DMS153 treated with DMSO at 0.1 percent for 48 hours (cell line): Measurements from ENCODE around the gene TMEM131L.
"Not testable (repeated sequence)": the region's sequence is repeated elsewhere in the genome, so short reads cannot be mapped to it uniquely, and the experiment has no call there.

ENCODE experiments used
- DNase-seq: peaks from one replicate; lab custom pipeline; 2025; ENCODE audit not compliant: unreplicated experiment; lab: John Stamatoyannopoulos, UW

Gene TMEM131L

GRCh38 chr4:153646978-153647377 is 180.8 kb downstream of the TMEM131L start:
- DNase-seq, result no peak

GRCh38 chr4:153647975-153648374 is 181.8 kb downstream of the TMEM131L start:
- DNase-seq, result no peak

DNA sequence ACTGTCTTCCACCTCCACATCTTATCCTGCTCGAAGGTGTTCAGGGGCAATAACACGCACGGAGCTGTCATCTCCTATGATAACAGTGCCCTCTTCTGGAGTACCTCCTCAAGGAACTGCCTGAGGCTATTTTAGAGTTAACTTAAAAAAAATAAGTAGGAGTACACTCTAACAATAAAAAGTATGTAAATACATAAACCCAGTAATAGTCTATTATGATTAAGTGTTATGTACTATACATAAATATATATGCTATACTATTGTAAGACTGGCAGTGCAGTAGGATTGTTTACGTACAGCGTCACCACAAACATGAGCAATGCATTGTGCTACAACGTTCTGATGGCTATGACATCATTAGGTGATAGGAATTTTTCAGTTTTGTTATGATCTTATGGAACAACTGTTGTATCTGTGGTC is 183.4 kb downstream of the TMEM131L start:
- DNase-seq, result no peak

- DNase-seq, result no peak
Observed at GRCh38 chr4:153651116-153651515, 185.0 kb downstream of the TMEM131L start.

DNA sequence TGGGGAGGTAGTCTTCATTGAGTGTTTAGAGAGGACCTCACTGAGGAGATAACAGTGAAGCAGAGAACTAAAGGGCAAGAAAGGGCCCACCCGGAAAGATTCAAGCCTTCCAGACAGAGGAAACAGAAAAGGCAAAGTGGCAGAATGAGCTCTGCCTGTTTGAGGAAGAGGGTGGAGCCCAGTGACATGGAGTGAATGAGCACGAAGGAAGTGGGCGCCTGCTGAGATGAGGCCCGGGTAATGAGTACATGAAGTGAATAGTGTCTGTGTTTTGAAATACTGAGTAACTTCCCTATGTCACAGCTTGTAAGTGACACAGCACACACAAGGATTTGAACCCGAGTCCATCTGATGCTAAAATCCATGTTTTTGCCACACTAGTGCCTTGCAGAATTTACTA is 185.4 kb downstream of the TMEM131L start:
- DNase-seq, result no peak

DNA sequence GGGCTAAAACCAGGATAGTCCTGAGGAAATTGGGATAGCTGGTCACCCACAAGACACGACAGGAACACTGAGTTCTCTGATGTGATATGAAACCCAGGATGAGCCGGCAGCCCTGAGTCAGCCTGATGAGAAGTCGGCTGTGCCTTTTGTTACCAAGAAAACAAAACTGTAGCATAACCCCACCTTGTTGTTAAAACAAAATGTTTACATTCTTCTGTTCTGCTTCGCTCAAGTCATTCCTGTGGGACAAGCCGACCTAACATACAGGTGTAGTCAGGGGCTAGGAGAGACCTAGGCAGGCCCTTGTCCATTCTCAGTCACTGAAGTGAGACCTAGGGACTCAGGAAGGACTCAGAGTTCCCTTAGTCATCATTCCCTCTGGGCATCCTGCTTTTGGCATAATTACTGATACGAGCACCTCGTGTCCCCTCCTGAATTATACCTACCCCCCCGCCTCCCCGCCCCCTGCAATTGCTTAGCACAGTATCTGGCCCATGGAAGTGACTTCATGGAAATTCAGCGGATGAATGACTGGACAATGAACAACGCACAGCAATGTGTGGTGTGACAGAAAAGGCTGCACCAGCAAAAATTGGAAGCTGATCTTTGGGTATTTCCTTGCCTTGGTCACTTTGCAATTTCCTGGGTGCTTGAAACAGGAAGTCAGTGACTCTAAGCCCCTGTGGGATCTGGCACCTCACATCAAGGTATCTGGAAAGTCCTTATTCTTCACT is 186.1 kb downstream of the TMEM131L start:
- no peak for DNase-seq

- no peak for DNase-seq
Observed at GRCh38 chr4:153655002-153655541, 188.9 kb downstream of the TMEM131L start.

GRCh38 chr4:153655928-153656327 is 189.8 kb downstream of the TMEM131L start:
- DNase-seq, result no peak

GRCh38 chr4:153661215-153661822 is 195.2 kb downstream of the TMEM131L start:
- no peak for DNase-seq

GRCh38 chr4:153661908-153662307 is 195.7 kb downstream of the TMEM131L start:
- DNase-seq, result no peak

GRCh38 chr4:153663667-153664066 is 197.5 kb downstream of the TMEM131L start:
- DNase-seq, result no peak

GRCh38 chr4:153666505-153666904 is 200.3 kb downstream of the TMEM131L start:
- DNase-seq, result not testable (repeated sequence)

- DNase-seq, result no peak
Observed at GRCh38 chr4:153668647-153669046, 202.5 kb downstream of the TMEM131L start.

- no peak for DNase-seq
Observed at GRCh38 chr4:153669838-153670237, 203.7 kb downstream of the TMEM131L start.

DNA sequence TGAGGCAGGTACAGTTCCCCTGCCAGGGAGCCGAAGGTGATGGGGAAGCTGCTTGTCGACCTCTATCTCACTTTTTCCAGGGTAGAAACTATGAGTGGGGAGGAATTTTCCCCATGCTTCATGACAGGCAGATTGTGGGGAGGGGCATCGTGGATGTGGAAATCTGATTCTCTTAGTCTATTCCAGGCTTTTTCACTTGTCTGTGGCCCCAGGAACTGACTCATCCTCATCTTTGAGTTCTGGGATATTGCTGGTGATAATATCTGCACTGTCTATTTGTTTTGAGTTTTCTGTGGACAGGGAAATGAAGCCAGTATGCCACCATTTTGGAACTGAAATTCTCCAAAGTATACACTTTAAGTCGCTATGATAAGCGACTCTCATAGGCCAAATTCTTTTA is 210.3 kb downstream of the TMEM131L start:
- DNase-seq, result no peak

- no peak for DNase-seq
Observed at GRCh38 chr4:153676984-153677383, 210.8 kb downstream of the TMEM131L start.

GRCh38 chr4:153679486-153679885 is 213.3 kb downstream of the TMEM131L start:
- DNase-seq, result no peak

- DNase-seq, result no peak
Observed at GRCh38 chr4:153683763-153684181, 217.6 kb downstream of the TMEM131L start.

- DNase-seq, result no peak
Observed at GRCh38 chr4:153684182-153684970, 218.2 kb downstream of the TMEM131L start, which contains the start of gene TLR2. Gene TLR2 (plus strand): TSS chr4:153684280. CDS start chr4:153702908, 18,628 bp downstream.

- DNase-seq, result no peak
Observed at GRCh38 chr4:153684971-153685371, 218.8 kb downstream of the TMEM131L start.
